Activated T-helper 9 cell treated with anti-CD3 and anti-CD28 coated beads, Interleukin-2, amount 50 U/mL, for 16 hours (primary cell): ENCODE data around the gene NSD1.
"Not testable (repeated sequence)": the region's sequence is repeated elsewhere in the genome, so short reads cannot be mapped to it uniquely, and the experiment has no call there.

Source experiments
- DNase-seq: peaks from one replicate; pipeline ENCODE4 v3.0.0-alpha.2; 2020; ENCODE audit warnings: low read depth

Gene NSD1

DNA sequence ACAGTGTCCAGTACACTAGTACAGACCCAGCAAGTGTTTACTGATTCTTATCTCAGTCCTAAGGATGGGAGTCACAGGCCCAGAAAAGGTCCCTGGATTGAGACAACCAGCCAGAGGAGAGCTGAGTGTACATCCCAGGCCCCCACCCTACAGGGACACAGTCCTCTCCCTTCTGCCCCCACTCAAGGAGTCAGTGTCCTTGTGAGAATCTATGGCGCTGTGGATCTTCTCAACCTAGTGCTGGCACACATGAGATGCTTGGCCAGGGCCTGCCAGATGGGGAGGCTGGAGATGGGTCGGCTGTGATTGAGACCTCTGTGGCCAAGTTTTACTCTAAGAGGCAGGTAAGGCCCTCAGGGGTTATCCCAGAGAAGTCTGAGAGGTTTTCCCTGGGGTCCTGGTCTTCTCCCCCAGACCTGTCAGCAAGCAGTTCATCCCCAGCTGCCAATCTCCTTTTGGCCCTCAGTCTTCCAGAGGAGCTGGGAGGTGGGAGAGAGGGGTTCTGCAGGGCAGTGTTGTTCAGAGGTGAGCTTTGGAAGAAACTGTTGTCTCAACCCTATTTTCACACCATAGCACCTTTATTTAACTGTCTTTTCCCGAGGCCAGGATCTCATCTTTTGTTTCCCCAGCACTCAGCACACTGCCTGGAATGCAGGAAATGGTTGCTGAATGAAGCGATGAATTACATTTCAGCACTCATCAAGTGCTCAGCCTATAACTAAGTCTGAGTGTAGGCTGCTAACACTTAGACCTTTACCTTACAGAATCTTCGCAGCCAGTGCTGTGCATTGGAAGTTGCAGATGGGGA lies 3.2 kb upstream of the NSD1 start:
- DNase-seq = no peak

DNA sequence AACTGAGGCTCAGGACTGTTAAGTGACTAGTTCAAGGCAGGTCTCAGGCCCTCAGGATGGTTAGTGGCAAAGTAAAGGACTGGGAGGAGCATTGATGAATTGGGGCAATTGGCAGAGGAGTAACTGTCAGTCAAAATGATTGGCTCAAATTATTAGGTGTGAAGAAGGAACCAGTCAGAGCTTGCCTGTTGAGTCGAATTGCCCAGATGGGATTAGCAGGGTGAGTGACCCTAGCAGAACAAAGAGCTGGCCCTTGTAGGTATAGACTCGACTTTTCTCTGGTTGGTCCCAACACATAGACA lies 2.6 kb upstream of the NSD1 start:
- DNase-seq = no peak

DNA sequence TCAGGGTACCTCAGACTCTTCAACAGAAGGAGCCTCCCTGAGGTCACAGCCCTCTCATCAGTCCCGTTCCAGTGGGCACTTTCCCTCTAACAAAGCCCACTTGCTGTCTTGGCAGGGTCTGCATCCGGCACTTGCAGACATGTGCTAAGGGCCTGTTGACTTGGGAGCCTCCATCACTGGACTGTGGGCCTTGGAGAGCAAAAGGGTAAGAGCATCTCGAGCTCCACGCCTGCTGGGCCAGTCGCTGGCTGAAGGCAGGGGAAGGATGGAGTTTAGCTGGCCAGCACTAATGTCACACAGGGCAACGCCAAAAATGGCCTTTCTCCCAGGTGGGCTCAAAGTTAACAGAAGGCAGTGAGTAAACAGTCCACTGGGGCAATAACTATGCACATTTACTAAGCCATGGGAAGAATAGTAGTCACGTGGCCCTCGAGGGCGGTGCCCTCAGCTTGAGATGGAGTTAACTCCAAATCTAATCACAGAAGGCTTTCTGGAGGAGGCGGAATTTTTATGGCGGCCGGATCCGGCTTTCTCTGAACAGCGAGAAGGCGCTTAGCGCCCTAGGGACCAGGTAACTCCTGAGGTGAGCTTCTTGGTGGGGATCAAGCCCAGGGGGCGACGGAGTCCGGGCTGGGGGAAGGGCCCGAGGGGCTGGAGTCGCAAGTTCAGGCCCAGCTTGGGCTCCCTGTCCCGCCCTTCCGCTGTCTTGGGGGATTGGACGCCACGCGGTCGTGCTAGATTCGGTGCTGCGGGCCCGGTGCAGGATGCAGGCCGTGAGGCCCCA lies 2.0 kb upstream of the NSD1 start:
- DNase-seq = no peak

DNA sequence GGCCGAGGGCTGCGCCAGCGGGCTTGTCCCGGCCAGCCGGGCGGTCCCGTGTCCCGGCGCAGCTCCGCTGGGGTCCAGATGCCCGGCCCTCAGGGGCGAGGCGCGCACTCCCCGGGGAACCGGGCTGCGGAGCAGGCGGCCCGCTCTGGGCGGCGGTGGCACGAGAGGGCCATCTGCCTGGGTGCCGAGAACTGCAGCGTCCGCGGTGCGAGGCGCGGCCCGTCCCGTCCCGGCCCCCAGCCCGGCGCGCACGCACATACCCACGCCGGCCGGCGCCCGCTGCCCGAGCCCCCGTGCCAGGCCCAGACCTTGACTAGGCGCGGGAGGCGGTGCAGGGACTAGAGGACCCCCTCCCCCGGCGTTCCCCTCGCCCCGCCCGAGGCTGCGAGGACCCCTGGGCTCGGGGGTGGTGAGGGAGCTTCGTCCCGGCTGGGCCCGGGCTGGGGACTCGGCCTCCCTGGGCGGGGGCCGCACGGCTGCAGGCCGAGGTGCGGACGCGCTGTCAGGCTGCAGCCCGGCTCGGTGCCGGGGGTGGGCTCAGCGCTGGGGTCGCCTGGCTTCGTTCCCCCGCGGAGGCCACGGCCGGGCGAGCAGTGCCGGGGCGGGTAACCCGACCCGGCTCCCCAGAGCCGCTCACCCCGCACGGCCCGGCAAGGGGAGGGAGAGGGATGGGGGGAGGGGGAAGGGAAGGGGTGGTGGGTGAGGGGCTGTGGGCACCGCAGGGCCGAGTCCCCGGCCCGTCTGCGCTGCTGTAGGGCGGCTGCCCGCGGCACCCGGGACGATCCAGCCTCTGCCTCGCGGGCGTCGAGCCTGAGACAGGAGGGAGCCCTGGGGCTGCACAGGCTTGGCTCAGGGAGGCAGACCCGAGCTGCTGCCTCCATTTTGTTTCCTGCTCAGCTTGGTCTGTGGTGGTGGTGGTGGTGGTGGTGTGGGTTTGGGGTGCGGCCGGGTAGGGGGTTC lies 1.2 kb upstream of the NSD1 start:
- DNase-seq = no peak

DNA sequence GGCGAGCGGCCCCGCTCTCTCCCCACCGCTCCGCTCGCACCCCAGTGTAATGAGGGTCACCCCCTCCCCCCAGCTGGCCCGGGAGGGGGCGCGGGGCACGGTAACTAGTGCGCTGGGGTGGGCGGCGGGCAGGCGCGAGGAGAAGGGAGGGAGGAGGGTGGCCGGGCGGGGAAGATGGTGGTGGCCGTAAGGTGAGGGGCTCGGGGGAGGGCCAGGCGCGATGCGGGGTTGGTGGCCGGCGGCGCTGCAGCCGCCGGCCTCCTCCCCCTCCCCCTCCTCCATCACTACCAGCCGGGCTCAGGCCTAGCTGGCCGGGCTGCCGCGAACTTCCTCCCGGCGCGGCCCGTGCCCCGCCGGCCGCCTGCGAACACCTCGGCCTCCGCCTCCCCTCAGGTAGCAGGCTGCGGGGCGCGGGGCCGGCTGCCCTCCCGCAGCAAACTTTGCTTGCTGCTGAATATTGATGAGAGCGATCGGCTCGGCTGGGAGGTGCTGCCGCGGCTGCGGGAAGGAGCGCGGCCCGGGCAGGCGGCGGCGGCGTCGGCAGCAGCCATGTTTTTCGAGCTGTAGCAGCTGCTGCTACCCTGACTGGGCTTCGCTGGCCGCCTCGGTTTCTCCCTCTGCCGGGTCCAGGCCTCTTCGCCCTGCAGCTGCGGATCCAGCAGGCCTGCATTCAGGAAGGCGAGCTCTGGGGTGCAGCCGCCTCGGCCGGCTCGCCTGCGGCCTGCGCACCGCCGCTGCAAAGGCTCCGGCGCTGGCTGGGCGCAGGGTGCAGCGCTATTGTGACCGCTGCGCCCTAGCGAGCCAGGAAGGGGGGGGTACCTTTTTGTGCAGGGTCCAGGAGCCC lies 502 bp downstream of the NSD1 start:
- DNase-seq = peak; percentile 30

DNA sequence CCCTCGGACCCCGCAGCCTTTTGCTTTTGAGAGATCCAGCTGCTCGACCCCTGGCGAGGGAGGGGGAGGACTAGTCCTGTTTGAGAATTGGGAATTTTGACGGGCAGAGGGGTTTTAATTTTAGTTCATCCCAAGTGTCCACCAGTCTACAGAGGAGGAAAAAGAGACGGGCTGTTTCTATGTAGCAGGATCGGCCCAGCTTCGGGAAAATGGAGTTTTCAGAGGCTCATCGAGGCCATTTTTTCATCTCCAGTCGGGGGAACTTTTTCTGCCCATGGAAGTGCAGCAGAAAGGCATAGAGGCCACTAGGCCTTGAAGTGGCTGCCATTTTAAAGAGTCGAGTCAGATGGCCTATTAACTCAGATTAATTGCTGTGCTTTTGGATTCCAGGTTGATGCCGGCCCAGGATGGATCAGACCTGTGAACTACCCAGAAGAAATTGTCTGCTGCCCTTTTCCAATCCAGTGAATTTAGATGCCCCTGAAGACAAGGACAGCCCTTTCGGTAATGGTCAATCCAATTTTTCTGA lies 1.2 kb downstream of the NSD1 start:
- DNase-seq = no peak

DNA sequence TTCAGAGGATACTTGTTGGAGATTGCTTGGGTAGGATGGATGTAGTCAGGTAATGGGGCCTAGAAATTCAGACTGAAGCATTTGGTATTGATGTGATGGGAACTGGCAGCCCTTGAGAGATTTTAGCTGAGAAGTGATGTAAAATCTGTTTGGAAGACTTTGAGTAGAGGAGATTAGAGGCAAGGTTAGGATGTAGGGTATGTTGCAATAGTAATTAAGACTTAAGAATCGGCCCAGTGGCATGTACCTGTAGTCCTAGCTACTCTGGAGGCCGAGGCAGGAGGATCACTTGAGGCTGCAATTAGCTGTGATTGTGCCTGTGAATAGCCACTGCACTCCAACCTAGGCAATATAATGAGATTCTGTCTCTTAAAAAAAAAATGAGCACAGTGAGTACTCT lies 6.7 kb downstream of the NSD1 start:
- no peak for DNase-seq

DNA sequence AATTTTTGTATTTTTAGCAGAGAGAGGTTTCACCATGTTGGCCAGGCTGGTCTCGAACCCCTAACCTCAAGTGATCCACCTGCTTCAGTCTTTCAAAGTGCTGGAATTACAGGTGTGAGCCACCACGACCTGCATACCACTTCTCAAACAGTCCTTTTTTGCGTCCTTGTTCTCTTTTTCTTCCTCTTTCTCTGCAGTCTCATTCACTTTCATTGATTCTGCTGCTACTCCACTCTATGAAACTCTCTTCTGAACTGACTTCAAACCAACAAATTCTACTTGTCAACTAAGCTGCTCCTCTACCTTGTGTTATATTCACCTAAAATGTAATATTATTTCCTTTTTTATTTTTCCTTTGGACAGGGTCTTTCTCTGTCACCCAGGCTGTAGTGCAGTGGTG lies 7.9 kb downstream of the NSD1 start:
- no peak for DNase-seq

DNA sequence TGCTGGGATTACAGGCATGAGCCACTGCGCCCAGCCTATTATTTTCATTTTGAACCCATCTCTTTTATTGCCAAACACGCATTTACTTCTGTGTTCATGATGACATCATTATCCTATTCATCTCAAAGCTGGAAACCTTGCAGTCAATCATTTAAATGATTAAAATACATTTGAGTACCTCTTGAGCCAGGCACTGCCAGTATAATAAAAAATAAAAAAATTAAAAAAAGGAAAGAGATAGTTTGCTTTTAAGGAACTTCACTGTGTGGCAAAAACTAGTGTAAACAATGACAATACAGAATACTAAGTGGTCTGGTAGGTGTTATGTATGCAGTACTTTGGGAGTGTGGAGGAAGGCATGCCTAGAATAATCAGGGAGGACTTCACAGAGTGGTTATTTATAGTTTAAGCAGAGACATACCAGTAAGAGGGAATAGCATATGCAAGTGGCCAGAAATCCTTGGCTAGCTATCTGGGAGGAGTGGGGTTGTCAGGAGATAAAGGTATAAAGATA lies 8.6 kb downstream of the NSD1 start:
- no peak for DNase-seq

DNA sequence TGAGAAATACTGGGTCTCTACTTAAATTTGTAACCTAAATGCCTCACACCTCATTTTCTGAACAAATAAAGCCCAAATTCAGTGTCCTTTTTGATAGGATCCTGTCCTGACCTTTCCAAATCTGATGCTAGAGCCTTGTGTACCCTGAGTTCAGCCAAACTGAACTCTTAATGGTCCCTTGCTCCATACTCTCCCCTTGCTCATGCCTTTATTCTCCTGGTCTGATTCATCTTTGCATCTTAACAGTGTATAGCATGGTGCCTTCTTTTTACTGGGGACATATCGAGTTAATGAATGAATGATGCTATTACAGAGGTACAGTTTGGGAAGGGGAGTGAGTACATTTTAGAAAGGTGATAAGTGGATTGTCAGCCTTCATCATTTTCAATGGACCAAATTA lies 9.2 kb downstream of the NSD1 start:
- DNase-seq = no peak

DNA sequence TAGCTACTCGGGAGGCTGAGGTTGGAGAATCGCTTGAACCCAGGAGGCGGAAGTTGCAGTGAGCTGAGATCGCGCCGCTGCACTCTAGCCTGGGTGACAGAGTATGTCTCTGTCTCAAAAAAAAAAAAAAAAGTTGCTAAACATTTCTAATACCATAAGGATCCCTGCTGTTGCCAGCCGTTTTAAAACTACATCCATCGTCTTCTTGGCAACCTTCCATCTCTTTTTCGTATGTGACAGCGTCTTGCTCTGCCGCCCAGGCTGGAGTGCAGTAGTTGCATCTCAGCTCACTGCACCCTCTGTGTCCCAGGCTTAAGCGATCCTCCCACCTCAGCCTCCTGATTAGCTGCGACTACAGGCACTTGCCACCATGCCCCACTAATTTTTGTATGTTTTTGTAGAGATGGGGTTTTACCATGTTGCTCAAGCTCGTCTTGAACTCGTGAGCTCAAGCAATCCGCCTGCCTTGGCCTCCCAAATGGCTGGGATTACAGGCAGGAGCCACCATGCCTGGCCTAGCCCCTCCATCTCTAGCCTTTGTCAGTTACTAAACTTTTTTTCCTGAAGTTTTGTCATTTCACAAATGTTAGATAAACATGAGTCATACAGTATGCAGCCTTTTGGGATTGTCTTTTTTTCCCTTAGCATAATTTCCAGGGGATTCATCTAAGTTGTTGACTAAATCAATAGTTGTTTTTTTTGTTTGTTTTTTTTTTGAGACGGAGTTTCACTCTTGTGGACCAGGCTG lies 13.5 kb downstream of the NSD1 start:
- DNase-seq = no peak

DNA sequence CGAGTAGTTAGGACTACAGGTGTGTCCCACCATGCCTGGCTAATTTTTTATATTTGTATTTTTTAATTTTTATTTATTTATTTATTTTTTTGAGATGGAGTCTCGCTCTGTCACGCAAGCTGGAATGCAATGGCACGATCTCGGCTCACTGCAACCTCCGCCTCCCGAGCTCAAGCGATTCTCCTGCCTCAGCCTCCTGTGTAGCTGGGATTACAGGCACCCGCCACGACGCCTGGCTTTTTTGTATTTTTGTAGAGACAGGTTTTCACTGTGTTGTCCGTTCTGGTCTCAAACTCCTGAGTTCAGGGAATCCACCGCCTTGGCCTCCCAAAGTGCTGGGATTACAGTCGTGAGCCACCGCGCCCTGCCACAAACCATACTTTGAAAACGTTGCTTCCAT lies 16.5 kb downstream of the NSD1 start:
- DNase-seq = not testable (repeated sequence)

DNA sequence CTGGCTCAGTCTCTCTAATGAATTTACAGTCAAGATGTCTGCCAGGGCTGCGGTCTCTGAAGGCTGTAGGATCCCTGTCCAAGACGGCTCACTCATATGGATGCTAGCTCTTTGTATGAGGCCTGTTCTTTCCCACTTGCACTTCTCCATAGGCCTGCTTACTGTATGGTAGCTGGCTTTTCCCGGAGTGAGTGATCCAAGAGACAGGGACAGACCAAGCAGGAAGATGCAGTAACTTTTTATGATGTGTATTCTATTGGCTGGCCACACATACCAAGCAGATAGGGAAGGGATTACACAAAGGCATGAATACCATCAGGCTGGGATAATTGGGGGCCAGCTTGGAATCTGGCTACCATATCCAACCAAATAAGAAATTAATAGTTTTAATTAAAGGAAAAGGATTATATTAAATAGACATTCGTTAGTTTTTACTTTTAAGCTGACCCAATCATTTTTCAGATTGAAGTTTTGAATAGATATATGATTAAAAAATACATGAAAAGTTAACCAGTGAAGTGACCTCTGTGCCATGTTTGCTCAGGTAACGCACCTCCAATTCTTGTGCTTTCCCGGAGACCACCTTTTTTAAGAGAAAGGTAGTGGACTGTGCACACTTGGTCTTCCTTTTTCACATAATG lies 20.6 kb downstream of the NSD1 start:
- no peak for DNase-seq

DNA sequence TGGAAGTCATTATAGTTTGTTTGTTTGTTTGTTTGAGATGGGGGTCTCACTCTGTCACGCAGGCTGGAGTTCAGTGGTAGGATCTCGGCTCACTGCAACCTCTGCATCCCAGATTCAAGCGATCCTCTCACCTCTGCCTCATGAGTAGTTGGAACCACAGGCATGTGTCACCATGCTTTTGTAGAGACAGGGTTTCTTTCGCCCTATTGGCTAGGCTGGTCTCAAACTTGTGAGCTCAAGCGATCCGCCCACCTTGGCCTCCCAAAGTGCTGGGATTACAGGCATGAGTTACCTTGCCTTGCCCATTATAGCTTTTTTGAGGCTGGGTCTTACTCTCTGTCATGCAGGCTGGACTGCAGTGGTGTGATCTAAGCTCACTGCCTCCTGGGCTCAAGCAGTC lies 28.8 kb downstream of the NSD1 start:
- no peak for DNase-seq

DNA sequence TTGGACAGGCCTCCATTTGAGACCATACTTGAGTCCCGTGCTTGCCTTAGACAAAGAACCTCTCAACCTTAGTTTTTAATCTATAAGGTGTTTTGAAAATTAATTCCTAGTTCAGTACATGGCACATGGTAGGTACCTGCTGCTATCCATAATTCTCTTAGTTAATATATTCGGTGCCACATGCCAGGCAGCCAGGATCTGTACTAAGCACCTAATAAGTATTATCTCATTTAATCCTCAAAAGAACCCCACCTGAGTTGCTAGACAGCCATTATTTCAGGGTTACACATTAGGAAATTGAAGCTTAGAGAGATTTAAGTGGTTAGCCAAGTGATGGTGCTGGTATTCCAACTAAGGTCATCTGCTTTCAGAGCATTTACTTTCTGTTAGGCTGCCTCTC lies 29.9 kb downstream of the NSD1 start:
- no peak for DNase-seq

DNA sequence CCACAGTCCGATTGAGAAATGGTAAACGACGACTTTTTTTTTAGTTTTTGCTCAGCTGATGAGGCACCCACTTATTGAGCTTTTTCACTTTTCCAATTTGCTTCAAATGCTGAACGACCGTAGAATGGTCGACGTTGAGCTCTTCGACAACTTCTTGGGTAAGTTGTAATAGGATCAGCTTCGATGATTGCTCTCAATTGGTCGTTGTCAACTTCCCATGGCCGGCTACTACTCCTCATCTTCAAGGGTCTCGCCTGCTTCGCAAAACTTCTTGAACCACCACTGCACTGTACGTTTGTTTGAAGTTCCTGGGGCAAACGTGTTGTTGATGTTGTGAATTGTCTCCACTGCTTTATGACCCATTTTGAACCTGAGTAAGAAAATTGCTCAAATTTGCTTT lies 35.7 kb downstream of the NSD1 start:
- DNase-seq = no peak

DNA sequence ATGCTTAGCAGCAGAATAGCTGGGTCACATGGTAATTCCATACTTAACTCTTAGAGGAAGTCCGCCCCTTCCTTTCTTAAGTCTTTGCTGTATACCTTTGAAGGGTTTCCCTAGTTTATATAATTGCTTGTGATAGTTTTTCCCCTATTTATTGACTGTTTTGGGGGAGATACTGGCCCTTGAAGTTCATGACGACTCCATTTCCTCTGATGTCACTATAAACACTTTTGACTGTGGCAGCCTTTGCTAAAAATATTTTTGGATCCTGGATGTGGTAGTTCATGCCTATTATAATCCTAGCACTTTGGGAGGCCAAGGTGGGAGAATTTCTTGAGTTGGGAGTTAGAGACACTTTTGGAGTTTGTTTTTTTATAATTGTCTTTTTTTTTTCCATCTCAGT lies 38.4 kb downstream of the NSD1 start:
- no peak for DNase-seq

DNA sequence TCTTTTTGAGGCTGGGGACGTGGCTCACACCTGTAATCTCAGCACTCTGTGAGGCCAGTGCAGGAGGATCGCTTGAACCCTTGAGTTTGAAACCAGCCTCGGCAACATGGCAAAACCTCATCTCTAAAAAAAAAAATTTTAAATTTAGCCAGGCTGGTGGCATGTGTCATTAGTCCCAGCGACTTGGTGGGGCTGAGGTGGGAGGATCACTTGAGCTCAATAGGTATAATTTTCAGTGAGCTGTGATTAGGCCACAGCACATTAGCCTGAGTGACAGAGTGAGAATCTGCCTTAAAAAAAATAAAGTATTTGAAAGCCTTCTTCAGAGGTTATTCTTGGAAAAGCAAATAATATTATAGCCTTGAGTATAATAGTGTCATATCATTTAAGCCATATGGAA lies 41.8 kb downstream of the NSD1 start:
- DNase-seq = no peak

DNA sequence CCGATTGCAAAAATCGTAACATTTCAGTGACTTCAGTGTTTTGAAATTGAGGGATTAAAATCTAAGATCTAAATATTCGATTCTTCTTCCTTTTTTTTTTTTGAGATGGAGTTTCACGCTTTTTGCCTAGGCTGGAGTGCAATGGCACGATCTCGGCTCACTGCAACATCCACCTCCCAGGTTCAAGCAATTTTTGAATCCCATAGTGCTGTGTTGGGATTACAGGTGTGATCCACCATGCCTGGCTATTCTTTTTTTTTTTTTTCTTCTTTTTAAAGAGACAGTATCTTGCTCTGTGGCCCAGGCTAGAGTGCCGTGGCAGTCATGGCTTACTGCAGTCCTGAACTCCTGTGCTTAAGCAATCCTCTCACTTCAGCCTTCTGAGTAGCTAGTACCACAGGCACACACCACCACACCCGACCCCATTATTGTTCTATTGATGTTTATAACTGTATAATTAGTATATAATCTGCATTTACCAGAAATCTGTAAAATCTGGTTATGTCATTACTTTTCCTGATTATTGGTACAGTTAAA lies 42.7 kb downstream of the NSD1 start:
- no peak for DNase-seq
